Activated CD4-positive, alpha-beta T cell treated with anti-CD3 and anti-CD28 coated beads, Interleukin-2, amount 50 U/mL, for 4 hours (primary cell): Measurements from ENCODE around the gene SLC22A23.

Source experiments
- DNase-seq, 2 experiments: peaks; one replicate each; pipeline ENCODE4 v3.0.0-alpha.2; 2020

Gene SLC22A23

DNA sequence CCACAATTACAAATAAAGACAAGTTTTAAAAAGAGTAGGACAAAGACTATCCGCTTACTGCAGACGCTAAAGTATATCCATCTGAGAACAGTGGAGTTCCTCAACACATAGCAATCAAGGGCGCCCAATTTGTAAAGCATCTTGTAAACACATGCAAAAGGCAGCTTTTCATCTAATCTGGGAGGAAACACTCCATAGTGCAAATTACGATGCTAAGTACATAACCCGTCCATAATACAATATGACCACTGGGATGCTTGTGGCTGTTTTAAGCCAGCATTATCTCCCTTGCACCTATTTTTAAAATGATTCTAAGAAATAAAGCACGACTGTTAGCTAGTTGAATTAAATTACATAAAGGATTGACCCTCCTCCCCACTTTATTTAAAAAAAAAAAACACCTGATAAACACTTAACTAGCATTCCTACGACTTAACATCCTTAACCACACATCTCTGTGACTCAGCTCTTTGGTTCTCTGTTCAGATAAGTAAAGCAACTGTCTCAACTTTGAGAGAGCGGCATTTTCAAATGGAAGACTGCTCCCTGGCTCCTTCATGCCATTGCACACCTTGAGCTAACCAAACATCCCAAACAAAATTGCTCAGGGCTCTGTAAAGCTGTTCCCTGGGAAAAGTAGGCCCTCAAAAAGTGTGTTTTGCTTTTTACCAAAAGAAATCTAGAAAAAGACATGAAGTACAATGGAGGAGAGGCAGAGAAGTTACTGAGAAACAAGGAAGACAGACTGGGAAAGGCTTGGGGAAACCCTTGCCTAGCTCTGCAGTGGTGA is 14.2 kb downstream of the SLC22A23 start:
- no peak for DNase-seq

- no peak for DNase-seq
Measured at GRCh38 chr6:3440911-3441310, 15.9 kb downstream of the SLC22A23 start.

DNA sequence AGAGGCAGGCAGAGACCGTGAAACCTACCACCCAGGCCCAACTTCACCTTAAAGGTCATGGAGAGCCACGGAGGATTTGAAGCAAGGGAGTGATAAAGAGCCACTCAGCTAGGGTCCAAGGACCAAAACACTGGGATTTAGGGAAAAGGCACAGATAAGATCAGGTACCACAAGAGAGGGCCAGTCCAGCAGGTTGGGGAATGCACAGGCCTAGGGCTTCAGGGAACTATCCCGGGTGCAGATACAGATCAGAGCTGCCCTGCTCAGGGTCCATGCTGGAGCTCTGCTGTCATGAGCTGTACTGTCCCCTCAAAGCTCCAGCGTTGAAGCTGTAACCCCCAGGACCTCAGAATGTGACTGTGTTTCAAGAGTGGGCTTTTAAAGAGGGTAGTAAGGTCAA is 16.9 kb downstream of the SLC22A23 start:
- DNase-seq: no peak

DNA sequence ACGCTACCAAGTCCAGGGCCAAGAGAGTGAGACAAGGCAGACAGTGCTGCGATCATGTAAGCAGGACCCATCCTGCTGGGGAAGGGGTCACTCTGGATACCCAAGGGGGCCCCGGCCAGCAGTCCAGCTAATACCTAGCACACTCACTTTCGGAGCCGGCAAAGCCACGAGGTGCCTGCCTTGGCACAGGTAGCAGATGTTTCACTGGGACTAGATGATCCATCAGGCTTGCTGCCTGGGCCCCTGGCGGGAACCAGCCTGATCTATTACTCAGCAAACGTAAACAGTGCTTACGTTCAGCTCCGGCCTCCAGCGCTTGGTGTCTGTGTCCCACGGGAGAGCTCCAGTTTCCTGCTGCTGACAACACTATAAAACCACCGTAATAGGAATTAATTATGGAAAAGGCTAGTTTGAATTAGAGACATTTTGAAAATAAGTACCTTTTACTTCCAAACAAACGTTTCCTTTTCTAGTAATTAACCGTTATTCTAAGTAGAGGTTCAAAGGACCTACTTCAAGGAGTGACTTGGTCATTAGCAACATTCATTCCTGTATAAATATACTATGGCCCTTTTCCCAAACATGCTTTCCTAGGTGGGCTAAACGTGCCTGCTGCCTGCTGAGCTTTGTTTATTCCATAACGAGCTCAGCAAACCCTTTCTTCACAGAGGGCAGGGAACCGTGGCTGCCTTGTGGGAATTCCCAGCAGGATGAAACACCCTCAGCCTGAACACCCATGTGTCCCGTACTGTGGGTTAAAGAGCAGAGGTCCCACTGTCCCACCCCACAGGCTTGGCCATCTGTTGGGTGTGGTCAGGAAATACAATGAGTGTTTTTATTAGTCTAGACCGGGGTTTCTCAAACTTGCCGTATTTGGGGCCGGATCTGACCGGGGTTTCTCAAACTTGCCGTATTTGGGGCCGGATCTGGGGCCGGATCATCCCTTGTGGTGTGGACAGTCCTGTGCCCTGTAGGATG is 18.4 kb downstream of the SLC22A23 start:
- no peak for DNase-seq

DNA sequence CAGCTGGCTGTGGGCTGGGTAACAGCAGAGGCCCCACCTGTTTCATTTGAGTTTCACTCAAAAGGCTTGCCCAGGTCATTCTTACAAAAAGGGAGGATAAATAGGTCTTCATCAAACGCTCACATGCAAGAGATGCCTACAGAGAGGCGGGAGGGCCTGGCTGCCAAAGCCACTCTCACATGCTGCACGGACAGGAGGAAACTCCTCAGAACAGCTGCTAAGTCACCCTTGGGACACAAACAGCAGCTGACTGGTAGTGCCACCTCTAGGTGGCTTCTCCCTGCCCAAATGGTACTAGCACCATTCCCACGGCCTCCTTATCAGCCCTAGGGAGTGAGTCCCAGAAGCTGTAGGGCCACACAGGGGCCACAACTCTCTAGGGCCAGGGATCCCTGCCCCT is 23.8 kb downstream of the SLC22A23 start:
- DNase-seq: no peak

- no peak for DNase-seq
Measured at GRCh38 chr6:3432416-3432815, 24.4 kb downstream of the SLC22A23 start.

GRCh38 chr6:3431994-3432393 is 24.9 kb downstream of the SLC22A23 start:
- DNase-seq: no peak

- no peak for DNase-seq
Measured at GRCh38 chr6:3429211-3429610, 27.6 kb downstream of the SLC22A23 start.

DNA sequence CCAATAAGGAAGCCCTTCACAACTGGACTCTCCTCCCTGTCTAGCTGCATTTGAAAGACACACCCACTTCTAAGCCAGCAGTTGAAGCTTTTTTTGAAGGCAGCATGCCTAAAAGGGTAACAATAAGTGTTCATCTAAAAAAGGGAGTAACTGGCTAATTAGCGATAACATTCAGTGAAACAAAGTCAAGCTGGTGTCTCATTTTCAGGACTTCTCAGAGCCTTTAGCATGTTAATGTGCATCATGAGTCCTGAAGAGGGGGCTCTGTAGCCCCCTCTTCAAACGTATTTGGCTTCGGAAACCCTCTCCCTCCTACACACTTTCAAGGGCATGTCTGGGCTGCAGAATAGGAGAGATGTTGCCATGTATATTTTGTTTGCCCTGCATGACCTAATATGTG is 28.1 kb downstream of the SLC22A23 start:
- no peak for DNase-seq

- no peak for DNase-seq
Measured at GRCh38 chr6:3428247-3428646, 28.6 kb downstream of the SLC22A23 start.

DNA sequence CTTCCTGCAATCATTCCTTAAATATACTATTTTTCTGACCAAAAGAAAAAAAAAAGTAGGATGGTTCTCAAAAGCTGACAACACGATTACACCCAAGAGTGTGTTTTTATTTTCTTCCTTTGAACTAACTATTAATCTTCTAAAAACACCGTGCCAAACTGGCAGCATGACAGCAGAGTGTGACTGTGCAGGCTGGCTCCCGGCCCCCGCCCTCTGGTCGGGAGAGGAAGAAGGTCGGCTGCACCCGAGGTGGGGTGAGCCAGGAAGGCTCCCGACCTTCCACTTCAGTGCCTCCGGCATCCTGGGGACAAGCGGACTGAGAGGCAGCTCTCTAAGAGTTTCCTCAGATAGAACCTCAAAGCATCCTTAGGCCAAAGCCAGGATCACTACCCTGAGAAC is 29.2 kb downstream of the SLC22A23 start:
- DNase-seq: no peak

- no peak for DNase-seq
Measured at GRCh38 chr6:3426927-3427686, 29.7 kb downstream of the SLC22A23 start.

DNA sequence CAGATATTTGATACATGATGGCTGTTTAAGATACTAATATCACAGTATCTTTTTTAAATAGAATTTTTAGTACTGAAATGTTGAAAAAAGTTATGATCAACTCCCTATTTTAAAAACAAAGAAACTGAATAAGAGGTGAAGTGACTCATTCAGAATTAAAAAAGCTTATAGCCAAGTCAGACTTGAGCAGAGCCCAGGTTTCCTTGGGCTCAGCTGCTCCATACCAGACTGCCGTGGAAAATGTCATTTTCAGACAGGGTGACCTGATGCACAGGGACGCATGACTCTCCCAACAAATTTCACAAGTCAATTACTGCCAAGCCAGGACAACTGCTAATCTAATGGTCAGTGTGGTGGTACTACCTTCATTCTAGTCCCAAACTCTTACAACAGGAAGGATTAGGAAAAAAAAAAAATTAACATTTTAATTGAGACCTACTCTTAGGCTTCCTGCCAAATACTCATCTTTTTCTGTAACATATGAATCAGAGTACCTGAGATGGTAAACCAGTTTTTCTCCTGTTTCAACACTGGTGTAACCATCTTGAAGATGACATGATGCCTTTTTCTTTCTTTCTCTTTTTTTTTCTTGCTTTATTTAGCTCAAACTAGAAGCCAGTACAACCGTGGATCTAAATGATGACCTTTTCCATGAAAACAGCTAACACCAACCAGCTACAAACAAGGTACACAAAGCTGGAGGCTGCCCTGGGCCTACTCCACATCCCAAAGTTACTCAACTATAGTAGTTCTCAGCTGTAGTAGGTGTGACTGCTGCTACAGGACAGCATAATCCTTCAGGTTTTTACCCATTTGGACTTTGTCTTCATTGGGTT is 30.5 kb downstream of the SLC22A23 start:
- no peak for DNase-seq

- no peak for DNase-seq
Measured at GRCh38 chr6:3425574-3425973, 31.3 kb downstream of the SLC22A23 start.

- DNase-seq: no peak
Measured at GRCh38 chr6:3424185-3424927, 32.5 kb downstream of the SLC22A23 start.

DNA sequence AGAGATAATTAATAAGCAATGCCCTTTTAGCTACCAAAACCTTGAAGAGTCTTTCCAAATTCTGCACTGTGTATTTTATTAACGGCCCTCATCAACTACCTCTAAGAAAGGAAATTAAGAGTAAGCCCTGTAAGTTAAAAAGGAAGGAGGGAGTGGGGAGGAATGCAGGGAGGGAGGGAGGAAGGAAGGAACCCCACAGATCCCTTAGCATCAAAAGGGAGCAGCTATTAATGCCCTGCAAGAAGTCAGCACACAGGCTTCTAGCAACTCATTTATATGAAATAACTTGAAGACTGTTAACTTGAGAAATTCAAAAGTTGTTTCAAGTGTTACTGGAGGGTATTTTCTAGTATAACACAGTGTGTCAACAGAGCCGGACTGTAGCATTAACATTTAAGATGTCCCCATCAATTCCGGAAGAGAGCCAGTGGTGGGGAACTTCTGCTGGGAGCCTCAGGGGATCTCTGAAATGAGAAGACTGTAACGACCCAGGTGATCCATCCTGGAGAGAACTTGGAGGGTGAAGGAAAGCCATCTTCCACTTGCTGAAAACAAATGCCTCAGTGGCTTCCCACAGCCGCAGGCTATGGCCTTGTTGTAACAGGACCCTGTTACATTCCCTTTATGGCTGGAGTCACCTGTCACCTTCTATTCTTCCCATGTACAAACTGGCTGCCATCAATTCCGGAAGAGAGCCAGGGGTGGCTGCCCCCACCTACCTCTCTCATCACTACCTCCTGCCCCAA is 33.2 kb downstream of the SLC22A23 start:
- no peak for DNase-seq

GRCh38 chr6:3422435-3423070 is 34.3 kb downstream of the SLC22A23 start:
- no peak for DNase-seq

- no peak for DNase-seq
Measured at GRCh38 chr6:3421791-3422434, 34.9 kb downstream of the SLC22A23 start.

DNA sequence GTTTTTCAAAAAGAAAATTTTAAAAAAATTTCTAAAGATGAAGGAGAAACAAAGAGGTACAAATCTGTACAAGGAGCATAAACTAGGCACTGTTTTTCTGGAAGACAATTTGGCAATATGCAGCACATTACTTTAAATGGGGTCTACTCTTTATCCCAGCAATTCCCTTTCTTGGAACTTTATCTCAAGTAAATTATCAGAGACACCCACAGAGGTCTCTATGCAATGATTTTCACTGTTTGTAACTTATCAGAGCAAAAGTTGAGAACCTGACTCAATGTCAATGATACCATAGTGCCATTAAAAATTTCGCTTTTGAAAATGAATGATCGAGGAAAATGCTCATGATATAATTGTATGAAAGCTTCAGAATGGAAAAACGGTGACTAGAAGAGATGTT is 35.7 kb downstream of the SLC22A23 start:
- DNase-seq: no peak
